Measurements from ENCODE around the gene UCK2.

The UCK2 gene

DNA sequence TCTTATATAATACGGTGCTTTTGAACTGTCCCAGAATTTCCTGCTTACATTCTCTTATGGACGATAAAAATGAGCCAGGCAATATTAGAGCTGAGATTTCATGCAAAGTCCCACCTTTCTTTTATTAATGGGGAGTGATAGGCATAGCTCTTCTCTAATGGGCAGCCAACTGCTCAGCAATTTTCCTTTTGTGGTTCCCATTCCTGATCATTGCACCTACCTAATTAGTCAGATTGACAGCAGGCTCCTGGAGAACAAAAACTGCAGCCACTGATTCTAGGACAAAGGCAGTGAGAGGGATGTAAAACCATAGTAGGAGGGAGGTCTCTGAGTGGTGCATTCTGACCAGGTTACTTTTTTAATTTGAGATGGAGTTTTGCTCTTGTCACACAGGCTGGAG is 110.4 kb downstream of the UCK2 start:
- no peak for DNase-seq (ENCODE audit: low read depth in 2 of 2)

DNA sequence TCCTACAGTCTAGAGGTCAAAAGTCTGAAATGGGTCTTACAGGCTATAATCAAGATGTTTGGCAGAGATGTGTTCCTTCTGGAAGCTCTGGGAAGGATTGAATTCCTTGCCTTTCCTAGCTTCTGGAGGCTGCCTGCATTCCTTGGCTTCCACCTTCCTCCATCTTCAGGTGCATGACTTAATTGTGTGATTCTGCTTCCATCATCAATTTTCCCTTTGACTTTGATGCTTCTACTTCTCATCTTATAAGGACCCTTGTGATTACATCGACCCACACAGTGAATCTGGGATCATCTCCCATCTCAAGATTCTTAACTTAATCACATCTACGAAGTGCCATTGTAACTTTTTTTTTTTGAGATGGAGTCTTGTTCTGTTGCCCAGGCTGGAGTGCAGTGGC is 111.4 kb downstream of the UCK2 start:
- no peak for DNase-seq (ENCODE audit: low read depth in 2 of 2)

DNA sequence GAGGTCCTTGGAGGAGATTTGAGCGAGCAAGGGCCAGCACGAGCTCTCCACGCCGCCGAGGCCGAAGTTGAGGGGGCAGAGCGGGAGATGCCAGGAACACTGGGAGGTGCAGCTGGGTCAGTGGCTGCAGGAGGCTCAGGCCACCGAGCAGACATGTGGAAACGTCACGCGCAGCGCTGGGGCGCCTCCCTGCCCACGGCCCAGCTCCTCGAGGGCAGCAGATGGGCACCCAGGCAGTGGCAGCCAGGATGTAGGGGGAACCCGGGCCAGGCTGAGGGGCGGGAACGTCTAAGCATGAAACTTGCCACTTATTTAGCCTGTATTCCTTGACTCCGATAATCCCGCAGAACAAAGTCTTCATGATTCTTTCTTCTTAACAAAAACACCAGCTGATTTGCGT is 114.1 kb downstream of the UCK2 start:
- DNase-seq (ENCODE audit: low read depth in 2 of 2), result no peak

DNA sequence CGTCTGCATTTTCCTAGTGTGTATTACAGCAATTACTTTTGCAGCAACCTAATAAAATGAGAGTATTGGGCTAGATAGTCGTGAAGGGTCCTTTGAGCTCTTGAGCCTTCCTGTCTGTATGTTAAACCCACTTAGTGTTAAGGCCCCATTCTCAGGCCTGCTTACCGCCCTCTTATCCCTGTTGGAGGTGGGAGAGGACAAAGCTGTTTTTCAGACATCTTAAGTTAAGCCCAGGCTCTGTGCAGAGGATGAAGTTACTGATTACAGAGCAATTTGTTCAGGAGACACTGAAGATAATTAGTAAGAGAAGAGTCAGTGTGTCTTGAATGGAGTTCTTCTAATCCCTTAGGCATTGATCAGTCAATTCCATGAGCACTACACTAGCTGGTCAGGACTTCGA is 114.6 kb downstream of the UCK2 start:
- DNase-seq (ENCODE audit: low read depth in 2 of 2), result no peak

- no peak for DNase-seq (ENCODE audit: low read depth in 2 of 2)
These were observed 115.6 kb downstream of the UCK2 start for GRCh38 chr1:165942927-165943597.

DNA sequence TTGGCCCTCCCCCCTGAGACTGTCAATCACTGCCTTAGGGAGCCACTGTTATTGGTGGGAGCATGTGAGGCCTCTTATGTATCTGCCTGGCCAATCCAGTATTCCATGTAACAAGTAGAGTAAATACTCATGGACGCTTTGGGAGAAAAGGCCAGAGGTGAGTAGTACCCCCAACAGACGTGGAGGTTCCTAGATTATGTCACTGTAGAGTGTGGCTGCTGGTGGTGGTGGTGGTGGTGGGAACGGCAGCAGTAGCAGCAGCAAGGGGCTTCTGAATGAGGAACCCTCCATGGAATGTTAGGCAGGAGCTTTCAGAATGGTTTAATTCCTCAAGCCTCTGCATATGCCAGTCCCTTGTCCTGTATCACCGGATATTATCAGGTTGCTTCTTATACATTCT is 118.5 kb downstream of the UCK2 start:
- DNase-seq (ENCODE audit: low read depth in 2 of 2), result no peak

DNA sequence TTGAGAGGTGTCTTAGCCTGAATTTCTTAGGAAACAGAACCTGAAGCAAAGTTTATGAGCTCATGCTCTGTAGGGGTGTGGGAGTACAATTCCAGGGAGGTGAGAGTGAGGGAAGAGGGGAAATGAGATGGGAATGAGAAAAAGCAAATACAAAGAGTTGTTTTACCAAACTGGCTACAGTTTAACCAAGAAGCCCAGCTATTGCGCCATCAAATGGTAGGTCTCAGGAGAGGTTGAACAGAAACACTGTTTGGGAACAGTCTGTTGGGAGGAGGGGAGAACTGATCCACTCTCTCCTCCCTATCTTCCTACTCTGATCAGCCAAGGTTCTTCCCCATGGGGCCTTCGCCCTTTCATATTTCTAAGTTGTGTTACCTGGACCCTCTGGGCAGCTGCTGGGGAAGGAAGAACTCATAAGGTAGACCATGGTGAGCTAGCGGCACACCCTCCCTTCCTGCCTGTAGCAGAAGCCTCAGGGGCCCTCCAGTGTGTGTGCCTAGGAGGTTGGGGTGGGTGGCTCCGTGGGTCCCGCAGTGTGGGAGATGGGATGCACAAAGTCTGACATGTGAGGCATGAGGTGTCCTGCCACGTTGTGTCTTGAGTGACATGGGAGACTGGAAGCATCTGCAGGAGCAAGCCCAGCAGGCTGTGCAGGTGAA is 120.5 kb downstream of the UCK2 start:
- DNase-seq (ENCODE audit: low read depth in 2 of 2), result no peak

DNA sequence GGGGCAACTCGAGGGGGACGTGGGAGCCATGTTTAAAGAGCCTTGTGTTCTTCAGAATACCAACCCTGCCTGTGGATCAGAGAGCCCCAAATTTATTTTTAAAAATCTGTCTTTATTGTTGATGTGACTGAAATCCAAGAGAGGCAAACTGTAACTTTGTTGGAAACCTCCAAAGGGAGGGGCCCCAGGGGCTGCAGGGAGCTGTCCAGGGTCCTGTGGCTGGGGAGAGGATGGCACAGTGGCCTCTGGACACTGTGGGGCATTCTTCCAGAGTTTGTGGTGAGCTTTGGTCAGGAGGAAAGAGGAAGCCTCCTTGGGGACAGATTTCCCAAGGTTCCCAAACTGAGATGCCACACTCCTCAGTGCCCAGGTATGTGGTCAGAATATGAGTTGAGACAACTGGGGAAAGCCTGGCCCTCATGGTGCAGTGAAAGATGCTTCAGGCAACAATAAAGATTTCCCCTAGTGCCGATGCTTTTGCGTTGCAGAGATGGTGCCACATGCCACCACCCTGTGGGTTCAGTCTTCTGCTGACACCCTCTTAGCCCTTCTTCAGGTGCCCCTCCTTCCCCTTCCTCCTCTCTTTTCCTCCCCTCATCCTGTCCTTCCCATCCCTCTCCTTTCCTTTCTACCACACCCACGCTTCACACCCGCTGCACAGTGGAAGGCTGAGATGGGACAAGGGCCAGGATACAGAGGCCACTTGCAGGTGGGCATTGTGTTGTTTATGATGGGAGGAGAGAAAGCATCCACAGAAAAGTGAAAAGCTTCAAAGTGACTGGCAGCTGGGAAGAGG is 122.1 kb downstream of the UCK2 start:
- no peak for DNase-seq (ENCODE audit: low read depth in 2 of 2)

DNA sequence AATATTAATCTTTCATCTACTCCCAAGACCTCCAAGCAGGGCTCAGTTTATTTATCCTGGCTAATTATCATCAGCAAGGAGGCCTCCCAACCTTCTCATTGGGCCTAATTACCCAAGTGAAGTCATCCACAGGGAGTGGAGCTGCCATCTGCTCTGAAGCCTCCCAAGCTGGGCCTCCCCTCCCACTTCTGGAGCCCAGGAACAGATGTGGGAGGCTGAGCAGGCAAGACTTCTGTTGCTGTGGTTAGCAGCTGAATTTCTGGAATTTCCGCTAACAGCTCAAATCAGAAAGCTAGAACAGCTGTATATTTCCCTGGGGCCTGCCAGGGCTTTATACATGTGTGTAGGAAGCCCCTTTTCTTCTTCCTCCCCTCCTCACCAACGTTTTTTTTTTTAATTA is 127.5 kb downstream of the UCK2 start:
- no peak for DNase-seq (ENCODE audit: low read depth in 2 of 2)

GRCh38 chr1:165958306-165958705 is 130.9 kb downstream of the UCK2 start:
- no peak for DNase-seq (ENCODE audit: low read depth in 2 of 2)

GRCh38 chr1:165960136-165960535 is 132.7 kb downstream of the UCK2 start:
- DNase-seq (ENCODE audit: low read depth in 2 of 2), result no peak

- DNase-seq (ENCODE audit: low read depth in 2 of 2), result no peak
These were observed 133.5 kb downstream of the UCK2 start for GRCh38 chr1:165960881-165961280.
